DMS53 treated with DMSO at 0.1 percent for 48 hours (cell line): ENCODE data around the gene OOEP.

Experiments used
- DNase-seq: peaks from one replicate; lab custom pipeline; 2025; ENCODE audit not compliant: unreplicated experiment; lab: John Stamatoyannopoulos, UW

Gene OOEP

DNA sequence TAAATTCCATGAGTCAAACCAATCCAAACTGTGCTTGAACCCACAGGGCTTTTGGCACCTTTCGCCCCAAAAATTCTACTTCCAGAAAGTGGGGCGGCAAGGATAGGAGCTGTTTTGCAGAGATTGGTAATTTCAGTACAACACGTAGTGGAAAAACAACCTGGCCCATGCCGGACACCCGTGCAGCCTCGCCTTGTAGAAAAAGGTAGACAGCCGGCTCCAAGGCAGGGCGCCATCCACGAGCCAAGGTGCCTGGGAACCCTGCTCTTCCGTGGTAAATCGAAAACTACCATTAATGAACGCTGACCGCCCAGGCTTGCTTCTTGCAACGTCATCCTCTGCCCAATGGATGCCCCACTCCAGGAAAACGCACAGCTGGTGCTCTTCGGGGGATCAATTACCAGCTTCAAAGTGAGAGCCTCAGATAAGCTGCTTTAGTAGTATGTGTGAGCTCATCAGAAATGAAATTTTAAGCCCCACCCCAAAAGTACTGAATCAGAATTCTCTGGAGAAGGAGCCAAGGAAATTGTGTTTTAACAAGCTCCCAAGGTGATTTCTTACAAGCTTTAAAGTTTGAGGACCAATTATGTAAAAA lies 1.8 kb downstream of the OOEP start:
- DNase-seq: no peak

DNA sequence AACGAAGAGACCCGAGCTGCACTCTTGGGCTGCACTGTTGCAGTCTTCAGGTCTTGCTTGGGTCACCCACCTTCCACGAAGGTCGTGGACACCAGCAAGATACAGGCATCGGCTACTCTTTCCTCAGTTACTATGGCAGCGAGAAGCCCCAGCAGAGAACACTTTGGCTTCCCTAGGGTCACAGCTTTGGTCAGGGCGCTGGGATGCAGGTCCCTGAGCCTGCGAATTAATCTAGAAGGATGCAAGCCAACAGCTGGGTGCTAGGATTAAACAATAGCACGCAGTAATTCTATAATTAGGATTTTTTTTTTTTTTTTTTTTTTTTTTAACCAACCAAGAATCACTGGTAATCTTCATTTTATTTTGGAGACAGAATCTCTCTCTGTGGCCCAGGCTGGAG lies 5.1 kb downstream of the OOEP start:
- DNase-seq: no peak

DNA sequence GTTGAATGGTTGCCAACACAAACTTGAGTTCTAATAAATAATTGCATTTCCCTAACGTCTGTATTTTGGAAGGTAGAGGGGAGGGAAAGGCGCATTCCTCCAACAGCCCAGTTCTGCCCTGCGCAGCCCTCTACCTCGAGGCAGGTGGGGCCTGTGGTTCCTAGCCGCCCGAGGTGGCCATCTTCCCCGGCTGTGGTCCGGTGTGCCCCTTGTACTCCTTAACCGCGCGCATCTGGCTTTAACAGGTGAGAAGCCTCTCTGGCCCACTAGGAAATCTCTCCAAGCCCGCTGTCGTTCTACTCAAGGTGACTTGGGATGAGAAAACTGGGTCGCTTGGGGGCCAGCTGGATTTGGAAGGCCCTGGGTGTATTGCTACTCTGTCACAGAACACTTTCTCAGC lies 5.6 kb downstream of the OOEP start:
- no peak for DNase-seq

DNA sequence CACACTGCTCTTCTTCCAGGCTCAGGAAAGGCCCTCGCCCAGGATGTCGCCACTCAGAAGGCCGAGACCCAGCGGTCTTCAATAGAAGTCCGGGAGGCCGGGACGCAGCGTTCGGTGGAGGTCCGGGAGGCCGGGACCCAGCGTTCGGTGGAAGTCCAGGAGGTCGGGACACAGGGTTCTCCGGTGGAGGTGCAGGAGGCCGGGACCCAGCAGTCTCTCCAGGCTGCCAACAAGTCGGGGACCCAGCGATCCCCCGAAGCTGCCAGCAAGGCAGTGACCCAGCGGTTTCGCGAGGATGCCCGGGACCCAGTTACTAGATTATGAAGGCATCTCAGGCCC lies 6.2 kb downstream of the OOEP start:
- DNase-seq: no peak

DNA sequence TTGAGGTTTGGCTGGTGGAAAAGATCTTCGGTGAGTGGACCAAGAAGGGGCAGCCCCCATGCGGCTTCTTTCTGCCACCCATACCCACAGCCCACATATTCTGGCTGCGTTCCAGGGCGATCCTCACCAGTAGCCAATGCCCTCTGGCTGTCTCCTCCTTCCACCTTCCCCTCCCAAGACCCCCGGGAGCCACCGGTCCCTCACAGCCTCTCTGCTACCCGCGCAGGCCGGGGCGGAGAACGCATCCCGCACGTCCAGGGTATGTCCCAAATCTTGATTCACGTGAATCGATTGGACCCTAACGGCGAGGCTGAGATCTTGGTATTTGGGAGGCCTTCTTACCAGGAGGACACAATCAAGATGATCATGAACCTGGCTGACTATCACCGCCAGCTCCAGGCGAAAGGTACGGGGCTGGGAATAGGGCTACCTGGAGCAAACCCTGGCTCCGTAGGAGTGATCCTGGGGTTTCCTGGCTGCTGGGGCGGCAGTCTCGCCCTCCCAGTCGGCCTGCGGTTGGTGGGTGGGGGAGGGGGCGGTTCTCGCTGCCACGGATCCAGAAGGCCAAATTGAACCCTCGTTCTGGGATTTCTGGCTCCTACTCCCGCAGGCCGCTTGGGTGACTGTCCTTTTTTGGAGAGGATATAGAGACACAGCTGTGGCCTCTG lies 6.7 kb downstream of the OOEP start:
- no peak for DNase-seq

DNA sequence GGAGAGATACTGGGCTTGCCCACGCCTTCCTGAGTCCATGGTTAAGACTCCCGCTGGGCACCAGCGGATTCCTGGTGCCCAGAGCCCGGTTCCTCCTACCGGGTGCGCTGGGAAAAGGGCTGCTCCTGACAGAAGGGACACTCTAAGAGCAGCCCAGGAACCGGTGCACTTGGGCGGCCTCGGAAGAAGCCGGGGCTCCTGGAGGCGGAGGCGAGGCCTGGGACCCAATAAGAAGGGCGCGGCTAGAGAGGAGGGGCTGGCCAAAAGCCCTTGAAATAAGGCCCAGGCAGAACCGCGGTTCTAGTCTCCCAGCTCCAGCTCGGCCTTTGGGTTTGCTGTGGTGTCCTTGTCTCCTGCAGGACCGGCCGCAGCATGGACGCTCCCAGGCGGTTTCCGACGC lies 7.3 kb downstream of the OOEP start, which contains the start of gene KHDC3L:
Gene KHDC3L (plus strand): TSS at position 301 of the 400 bp plus-strand sequence. CDS start 72 bp downstream, at position 373.
- no peak for DNase-seq

DNA sequence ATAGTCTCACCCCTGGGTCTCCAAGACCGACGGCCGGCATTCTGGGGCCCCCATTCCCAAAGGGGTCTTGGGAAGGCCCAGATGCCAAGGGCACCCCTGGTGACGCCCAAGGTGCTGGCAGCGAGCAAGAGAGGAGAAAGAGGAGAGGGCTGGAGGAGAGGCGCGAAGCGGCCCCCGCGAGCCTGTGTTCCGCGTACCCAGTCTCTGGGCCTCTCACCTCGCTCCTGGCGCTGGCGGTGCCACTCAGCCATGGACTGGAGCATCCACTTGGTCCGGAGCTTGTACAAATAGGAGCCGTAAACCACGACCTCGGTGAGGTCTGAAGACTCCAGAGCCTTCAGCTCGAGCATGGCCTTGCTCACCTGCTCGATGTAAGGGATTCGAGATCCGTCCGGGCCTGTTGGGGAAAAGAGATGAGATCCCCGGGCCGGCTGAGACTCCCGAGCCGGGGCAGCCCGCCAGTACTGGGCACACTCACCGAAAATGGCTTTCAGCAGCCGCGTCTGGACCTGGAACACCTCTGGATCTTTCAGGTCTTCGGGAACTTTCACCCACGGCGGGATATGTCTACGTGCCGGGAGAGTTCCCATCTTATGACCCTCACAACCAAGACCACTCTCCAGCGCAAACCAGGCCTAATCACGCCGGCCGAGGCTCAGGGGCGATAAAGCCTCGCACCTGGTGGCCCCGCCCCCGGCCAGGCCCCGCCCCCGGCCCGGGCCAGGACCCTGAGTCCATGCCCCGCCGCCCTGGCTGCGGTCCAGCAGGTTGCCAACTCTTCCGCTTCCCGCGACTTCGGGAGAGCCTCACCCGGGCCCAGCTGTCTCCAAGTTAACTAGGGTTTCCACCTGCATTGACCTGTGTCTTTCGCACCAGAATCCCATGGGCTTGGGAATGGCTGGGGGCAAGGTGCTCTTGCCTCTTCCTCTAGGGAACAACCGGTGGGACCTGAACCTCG lies 15.8 kb downstream of the OOEP start, which contains the start of gene DPPA5:
Gene DPPA5 (minus strand): TSS at position 641 of the 958 bp plus-strand sequence. CDS start 51 bp downstream, at position 590.
- DNase-seq: no peak

DNA sequence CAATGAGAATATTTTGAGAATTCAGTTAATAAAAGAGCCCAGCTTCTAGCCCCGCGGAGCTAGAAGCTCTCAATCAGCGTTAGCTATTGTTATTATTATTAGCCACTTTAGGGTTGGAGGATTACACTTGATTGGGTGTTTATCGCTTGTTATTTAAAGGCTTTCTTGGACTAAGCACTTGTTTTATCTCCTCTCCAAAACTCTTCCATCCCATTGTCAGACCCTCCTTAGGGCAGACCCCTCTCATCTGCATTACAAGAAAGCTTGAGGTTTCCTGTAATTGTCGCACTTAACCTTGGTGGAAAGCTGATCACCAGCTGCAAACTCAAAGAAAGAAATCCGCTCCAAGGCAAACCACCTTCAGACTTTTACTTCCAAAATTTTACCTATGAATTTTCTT lies 20.4 kb downstream of the OOEP start:
- no peak for DNase-seq

DNA sequence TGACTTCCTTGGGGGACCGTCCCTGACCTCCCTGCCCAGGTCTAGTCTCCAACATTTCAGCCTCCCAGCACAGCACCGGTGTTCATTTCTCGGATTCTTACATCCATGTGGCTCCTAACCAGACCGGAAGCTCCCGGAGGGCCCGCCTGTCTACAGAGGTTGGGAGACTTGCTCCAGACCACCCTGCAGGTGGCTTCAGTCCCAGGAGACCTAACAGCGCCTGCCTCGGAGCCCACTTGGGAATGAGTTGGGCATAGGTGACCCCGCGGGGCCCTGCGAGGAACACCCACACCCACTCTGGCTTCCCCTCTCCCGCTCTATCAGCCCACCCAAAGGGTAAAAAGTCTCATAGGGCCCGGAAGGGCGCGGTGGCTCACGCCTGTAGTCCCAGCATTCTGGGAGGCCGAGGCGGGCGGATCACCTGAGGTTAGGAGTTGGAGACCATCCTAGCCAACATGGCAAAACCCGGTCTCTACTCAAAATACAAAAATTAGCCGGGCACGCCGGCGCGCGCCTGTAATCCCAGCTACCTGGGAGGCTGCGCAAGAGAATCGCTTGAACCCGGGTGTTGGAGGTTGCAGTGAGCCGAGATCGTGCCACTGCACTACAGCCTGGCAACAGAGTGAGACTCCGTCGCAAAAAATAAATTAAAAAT lies 21.0 kb downstream of the OOEP start:
- no peak for DNase-seq

DNA sequence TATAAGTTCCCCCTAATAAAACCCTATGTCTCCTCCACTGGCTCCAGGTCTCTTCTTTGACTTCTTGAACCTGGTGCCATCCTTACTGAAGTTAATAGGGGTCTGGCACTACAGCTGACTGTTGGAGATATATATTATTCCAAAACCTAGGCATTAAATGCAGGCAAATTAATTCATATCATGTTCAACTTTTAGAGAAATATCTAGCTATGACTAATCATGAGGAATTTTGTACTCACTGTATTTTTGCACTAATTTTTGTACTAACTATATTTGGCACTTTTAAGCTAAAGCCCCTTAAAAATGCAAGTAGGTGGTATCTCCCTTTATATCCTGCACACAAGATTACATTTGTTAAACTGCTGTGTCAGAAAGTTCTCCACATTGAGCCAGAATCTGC lies 26.5 kb downstream of the OOEP start:
- no peak for DNase-seq

DNA sequence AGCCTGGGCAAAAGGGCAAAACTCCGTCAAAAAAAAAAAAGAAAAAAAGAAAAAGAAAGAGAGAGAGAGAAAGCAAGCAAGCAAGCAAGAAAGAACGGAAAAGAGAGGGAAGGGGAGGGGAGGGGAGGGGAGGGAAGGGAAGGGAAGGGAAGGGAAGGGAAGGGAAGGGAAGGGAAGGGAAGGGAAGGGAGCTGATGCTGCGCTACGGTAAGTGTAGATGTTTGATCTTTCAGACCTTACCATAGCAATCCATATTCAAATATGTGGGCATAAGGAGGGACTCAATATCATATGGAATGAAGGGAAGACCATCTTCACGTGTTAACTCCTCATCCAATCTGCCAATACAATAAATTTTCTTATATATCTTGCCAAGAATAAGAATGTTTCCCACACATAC lies 27.5 kb downstream of the OOEP start:
- DNase-seq: no peak

DNA sequence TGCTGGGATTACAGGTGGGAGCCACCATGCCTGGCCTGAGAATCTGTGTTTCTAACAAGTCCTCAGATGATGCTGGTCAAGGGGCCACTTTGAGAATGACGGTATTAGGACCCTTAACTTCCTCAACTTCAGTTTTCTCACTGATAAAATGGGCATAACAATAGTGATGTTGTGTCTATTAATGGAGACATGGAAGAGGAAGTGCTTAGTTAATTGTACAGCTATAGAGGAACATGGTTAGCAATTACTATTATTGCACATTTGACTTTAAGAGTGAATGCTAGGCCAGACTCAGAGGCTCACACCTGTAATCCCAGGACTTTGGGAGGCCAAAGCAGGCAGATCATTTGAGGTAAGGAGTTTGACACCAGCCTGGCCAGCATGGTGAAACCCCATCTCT lies 28.4 kb downstream of the OOEP start:
- no peak for DNase-seq

DNA sequence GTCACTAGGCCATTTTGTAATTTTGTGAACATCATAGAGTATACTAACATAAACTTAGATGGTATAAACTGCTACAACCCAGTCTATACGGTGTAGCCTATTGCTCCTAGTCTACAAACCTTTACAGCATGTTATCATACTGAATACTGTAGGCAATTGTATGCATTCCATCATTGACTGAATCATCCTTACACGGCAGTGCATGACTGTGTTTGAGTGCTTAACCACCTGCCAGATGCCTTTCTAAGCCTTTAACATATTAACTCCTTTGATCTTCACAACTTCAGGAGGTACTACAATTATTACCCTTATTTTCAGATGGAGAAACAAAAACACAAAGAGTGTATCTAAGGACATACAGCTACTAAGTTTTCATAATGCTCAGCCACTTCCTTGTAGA lies 29.6 kb downstream of the OOEP start:
- peak; percentile 63 for DNase-seq

DNA sequence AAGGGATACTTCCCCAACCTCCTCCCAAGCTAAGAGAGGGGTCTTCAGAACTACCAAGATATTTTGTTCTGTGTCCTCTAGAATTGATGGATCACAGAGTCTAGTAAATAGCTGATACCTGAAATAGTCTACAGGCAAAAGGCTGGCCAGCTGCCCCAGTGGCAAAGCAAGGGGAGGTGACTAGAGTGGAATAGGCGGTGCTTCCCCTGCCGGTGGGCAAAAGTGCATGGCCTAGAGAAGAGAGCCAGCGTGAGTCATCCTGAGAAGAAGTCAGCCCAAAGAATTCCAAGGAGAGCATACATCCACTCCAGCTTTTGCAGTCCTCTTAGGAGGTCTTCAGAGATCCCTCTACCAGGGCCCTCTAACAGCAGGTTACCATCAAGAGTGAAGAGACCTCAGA lies 30.4 kb downstream of the OOEP start:
- no peak for DNase-seq

DNA sequence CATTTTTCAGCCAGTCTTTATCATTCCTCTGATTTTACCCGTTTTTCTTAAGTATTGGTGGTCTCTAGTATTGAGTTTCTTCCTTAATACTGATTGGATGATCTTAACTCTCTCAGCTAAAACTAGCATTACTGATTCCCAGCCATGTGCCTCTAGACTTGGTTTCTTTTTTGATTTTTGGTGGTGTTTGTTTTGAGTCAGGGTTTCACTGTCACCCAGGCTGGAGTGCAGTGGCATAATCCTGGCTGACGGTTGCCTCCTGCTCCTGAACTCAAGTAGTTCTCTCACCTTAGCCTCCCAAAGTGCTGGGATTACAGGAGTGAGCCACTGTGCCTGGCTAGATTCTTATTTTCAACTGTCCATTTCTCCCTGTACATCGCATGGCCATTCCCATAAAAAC lies 40.5 kb downstream of the OOEP start:
- no peak for DNase-seq

DNA sequence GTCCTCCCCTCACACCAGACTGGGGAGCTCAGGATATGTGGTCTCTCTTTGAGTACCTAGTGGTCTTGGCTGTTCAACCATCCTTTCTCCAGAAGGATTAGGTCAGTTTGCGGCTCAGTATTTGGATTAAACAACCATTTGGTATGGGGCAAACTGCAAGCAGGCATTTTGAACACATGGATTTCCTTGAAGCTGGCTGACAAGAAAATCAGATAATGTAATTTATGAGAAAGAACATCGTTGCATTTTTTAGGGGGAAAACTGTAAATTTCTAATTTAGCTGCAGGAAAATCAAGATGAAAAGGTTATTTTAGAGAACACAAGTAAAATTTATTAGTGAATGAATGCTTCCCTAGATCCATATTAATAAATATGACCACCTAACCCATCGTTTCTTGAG lies 40.9 kb downstream of the OOEP start:
- no peak for DNase-seq

DNA sequence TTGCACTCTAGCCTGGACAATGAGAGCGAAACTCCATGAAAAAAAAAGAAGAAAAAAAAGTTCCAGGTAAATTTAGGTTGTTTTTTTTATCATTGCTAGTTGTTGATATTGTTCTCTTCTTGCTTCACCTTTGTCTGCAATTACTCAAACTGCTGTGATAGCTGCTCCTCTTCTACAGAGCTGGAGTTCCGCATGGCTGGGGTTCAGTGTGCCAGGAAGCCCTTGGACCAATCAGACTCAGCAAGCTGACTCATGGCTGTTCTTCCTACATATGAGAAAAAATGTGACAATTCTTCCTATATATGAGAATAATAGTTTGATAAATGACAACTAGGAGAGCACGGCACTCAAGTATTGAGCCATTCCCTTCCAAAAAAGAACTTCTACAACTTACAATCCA lies 44.0 kb downstream of the OOEP start:
- DNase-seq: no peak

DNA sequence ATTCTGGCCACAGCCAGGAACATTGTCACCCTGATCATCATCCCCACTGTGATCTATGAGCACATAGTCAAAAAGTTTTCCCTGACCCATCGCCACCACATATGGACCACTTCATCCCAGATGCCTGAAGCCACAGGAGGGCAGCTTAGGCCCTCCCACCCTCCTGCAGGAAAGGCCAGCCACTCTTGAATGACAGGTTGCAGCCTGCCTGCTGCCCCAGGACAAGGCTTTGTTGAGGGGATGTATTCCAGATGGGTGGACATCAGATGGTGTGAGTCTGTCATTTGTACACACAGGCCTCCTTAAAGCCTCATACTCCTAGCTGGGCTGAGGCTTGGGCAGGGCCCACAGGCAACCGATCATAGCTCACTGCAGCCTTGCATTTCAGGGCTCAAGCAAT lies 46.4 kb downstream of the OOEP start:
- no peak for DNase-seq
